Activated CD8-positive, alpha-beta memory T cell treated with anti-CD3 and anti-CD28 coated beads for 36 hours (primary cell): ENCODE measurements around the gene SVIL. TPM values are rescaled to one million over a fixed set of nuclear protein-coding genes. Genes with fewer than 3 reads are reported as not detected.
"Not testable (repeated sequence)": the region's sequence is repeated elsewhere in the genome, so short reads cannot be mapped to it uniquely, and the experiment has no call there.

Experiments
- CTCF ChIA-PET: fragments of 350-600 bp; sonication (Branson Sonifier 250); formaldehyde crosslinking; loops from one replicate; lab custom pipeline; 2021; ENCODE audit warnings: antibody characterized with exemption; lab: Charles Lee
- POLR2A ChIA-PET: fragments of 350-600 bp; sonication (Branson Sonifier 250); formaldehyde crosslinking; loops from one replicate; lab custom pipeline; 2021; ENCODE audit warnings: antibody characterized with exemption; lab: Charles Lee
- total RNA-seq, 2 experiments: library from RNA; stranded (reverse); gene quantifications; one replicate each; pipeline ENCODE4 v1.2.3, GENCODE V29; 2021

Gene SVIL
- total RNA-seq, 2 experiments from 2014 or later, result 4.6 to 6.1 TPM

DNA sequence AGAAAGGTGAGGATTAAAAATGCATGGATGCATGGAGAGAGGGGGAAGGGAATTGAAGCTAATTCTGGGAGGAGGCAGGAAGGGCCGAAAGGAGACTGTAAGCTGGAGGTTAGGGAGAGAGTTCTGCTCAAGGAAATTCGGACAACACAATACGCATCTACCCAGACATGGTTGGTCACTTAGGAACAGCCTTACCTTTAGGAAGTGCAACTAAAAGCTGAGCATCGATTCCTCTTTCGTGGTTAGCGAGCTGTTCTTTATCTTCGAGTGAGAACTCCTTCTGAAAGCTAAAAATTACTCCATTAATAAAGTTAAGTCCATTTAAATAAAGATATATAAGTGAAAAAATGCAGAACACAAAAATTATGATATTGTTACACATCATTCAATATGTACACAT lies 71.8 kb downstream of the SVIL start:
- CTCF ChIA-PET, POLR2A ChIA-PET: not testable (repeated sequence)

DNA sequence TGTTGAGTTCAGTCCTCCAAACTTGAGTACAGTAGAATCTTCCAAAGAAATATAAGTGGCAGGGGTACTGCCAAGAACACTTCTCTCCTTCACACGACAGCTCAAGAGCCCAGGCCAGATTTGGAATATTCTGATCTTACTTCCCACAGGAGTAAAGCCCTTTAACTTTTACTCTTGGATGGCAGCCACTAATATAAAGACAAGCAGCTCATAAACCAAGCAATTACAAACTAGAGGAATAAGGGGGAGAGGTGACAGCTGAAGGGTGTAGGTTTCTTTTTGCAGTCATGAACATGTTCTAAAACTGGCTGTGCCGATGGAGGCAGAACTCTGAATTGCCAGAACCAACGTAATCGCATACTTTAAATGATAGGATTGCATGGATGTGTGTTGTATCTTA lies 74.8 kb downstream of the SVIL start:
- CTCF ChIA-PET, result no interaction called here
- POLR2A ChIA-PET, result no interaction called here

DNA sequence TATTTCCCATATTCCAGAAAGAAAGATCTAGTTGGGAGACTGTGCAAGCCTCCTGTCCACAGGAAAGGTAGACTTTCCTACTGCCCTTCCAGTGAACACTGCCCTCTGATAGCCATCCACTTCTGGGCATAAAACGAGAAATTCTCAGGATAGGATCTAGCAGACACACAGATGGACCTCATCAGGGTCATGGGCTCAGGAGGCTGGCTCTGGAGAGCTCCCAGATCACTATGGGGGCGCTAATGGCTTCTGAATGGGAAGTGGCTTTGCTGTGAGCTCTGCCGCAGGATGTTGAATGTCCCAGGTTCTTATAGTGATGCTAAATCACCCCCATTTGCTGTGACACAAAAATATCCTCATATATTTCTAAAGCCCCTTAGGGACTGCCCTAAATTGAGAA lies 77.1 kb downstream of the SVIL start:
- CTCF ChIA-PET, result no interaction called here
- POLR2A ChIA-PET, result no interaction called here

DNA sequence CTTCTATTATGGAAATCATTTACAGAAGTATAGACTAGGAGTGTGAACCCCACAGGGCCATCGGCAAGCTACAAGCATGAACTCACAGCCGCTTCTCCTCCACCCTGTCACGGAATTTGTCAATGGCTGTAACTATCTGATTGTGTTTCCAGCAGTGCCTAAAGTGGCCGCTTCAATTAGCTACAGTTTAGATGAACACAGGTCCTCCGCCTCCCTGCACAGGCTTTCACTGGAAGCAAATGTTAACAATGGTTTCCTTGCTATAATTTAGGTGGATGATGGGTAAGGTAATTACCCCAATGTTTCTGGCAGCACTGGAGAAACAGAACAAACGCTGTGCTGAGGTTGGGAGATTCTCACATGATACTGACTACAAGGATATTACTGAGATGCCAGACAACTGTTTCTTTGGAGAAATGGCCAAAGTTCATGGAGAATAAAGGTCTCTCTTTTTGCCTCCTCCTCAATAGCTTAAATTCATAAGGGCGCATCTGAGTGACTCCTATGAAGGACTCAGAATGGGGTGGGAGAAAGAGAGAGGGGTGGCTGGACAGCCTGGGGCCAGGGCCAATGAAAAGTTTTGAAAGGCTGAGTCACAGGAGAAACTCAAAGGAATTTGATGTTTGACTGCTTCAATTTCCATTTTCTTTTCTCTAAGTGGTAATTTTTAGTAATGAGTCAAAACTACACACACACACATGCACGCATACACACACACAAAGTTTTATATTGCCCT lies 78.9 kb downstream of the SVIL start:
- ChIA-PET POLR2A (no interaction called here), CTCF (no interaction called here)

- CTCF ChIA-PET, result no interaction called here
These were observed 79.6 kb downstream of the SVIL start for GRCh38 chr10:29555091-29555745.

DNA sequence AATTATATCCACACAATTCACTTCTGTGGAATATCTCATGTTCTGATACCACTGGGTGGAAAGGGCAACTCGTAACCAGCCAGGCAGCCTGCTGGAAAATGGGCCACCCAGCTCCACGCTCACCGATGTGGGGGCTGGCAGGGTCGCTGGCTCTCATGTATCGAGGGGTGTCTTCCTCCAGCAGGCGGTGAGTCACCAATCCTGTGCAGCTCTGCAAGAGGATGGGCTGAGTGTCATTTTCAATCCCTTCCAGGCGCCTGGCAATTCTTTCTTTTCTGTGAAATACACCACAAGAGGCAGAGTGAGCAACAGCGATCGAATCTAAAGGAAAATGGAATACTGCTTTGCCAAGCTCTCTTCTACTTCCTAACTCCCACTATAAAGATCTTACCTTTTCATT lies 80.1 kb downstream of the SVIL start:
- ChIA-PET POLR2A (no interaction called here), CTCF (no interaction called here)

More at GRCh38 chr10:29555091-29555745, 79.6 kb downstream of the SVIL start:
- POLR2A ChIA-PET, result no interaction called here

DNA sequence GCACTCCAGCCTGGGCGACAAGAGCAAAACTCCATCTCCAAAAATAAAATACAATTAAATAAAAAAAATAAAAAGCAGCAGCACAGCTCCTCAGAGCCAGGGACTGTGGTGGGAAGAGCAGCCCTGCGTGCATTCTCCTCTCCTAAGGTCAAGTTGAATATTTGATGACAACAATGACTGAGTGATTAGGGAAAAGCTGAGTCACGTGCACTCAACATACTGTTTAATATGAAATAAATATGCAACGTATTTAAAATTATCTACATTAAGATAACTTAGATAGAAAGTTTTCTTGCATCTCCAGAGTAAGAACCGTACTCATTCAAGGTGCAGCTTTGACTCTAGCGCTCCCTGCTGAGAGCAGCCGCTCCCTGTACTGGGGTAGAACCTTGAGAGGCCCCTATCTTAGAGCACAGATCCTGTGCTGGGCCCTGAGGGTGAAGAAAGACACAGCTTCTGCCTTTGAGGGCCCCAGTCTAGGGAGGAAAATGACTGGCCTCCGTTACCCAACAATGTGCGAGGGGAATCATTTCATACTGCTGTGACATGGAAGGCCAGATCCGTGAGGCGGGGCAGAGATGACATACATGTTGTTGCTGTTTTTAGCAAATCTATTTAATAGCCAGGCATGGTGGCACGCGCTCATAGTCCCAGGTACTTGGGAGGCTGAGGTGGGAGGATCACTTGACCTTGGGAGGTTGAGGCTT lies 81.1 kb downstream of the SVIL start:
- ChIA-PET POLR2A (no interaction called here), CTCF (no interaction called here)

GRCh38 chr10:29553116-29553515 lies 81.7 kb downstream of the SVIL start:
- POLR2A ChIA-PET, CTCF ChIA-PET: not testable (repeated sequence)

- CTCF ChIA-PET, POLR2A ChIA-PET: not testable (repeated sequence)
These were observed 85.3 kb downstream of the SVIL start for GRCh38 chr10:29549493-29549892.

DNA sequence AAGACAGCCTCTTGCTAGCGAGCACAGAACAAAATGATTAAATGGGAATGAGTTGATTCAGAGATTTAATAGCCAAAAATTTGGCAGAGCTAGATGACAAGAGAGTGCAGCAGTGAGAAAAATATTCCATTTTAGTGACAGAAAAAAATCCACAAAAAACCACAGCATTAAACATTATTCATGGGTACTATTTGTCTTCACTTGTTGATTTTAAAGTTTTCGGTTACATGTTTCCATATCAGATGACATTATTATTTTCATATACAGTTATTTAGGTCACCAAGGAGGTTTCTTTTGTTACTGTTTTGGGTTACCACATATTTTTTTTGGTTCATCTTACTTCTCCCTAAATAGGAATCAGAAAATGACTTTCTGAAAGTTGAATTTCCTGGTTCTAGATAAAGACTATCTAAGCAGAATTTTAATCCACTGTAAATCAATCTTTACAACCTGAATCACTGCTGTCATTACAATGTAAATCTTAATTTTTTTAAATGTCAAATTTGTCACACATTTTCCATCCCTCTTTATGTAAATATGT lies 87.9 kb downstream of the SVIL start:
- ChIA-PET POLR2A (no interaction called here), CTCF (no interaction called here)

DNA sequence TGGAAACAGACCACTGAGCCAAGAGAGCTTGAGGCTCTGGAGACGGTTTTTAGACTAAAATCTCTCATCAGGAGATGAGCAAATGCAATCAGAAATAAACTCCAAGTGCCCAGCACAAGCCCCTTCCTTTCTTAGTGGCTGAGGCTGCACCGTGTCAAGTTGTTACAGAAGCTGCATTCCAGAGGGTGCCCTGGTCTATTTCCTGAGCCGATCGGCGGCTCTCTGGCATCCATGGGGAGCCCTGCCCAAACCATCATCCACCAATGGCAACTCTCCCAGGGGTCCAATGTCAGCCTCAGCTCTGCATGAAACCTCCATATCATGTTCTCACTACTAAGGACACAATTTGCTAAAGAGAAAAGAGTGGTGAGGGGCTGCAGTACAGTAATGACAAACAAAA lies 89.6 kb downstream of the SVIL start:
- CTCF ChIA-PET, result no interaction called here
- POLR2A ChIA-PET, result no interaction called here

DNA sequence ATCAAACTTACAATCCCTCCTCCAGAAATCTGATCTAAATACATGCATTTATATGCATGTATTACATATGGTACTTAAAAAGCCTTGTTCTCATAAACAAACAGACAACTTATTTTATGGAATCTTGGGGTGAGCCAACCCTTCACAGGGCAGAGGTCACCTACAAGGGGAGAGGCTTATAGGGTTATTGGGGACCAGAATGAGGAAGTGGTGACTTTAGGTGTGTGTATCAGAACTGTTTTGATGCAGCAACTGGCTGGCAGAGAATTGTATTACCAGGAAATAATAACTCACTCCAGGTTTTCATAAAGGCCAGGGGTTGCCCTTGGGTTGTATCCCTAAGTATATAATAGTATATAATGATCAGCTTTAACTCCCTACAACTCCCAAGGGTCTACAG lies 91.1 kb downstream of the SVIL start:
- ChIA-PET POLR2A (no interaction called here), CTCF (no interaction called here)

DNA sequence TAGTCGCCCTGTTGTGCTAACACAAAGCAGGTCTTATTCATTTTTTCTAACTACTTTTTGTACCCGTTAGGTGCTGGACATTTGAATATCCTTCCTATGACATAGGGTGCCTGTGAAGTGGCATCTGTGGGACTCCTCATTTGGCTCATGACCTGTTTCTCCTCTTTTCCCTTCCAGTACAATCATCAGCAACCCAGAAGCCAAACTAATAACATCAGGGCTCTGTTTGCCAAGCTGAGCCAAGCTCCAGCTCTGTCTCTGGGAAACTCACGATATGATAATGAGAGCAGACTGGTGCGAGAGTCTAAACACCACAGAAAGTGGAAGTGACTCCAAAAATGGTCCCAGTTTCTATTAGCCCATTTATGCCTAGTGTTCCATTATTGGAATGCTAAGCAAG lies 92.0 kb downstream of the SVIL start:
- ChIA-PET POLR2A (no interaction called here), CTCF (no interaction called here)

GRCh38 chr10:29541422-29542210 lies 93.2 kb downstream of the SVIL start:
- ChIA-PET CTCF (no interaction called here), POLR2A (no interaction called here)

- CTCF ChIA-PET, result no interaction called here
- POLR2A ChIA-PET, result no interaction called here
These were observed 94.8 kb downstream of the SVIL start for GRCh38 chr10:29540016-29540415.

GRCh38 chr10:29539412-29539811 lies 95.4 kb downstream of the SVIL start:
- CTCF ChIA-PET, result no interaction called here
- POLR2A ChIA-PET, result no interaction called here

DNA sequence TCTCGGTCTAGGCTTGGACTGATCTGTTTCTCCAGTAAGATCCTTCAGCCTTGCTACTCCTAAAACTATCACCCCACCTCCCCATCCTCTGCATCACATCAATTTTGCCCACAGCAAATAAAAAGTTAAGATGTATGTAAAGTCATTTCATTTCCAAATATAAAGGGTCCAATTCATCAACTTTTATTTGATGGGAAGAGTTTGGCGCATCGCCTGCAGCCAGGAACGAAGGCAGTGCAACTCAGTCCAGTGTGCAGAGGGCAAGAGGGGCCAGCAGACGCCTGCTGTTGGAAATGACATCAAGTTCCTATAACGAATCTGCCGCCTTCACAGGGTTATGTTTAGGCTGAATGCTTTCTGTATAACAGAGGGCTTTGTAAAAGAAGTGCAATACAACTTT lies 97.0 kb downstream of the SVIL start:
- CTCF ChIA-PET, result no interaction called here

DNA sequence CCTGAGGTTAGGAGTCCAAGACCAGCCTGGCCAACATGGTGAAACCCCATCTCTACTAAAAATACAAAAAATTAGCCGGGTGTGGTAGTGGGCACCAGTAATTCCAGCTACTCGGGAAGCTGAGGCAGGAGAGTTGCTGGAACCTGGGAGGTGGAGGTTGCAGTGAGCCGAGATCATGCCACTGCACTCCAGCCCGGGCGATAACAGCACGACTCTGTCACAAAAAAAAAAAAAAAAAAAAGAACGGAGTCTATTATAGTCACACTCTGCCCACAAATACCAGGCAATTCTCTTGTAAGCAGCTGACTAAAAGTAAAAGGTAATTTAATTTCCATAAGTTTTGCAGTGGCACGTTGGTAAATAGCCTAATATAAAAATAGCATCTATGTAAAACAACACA lies 98.1 kb downstream of the SVIL start:
- POLR2A ChIA-PET, CTCF ChIA-PET: not testable (repeated sequence)

More for the DNA sequence above, 97.0 kb downstream of the SVIL start:
- POLR2A ChIA-PET, result no interaction called here

GRCh38 chr10:29535778-29536453 lies 98.9 kb downstream of the SVIL start:
- ChIA-PET CTCF (no interaction called here), POLR2A (no interaction called here)
